Testis (tissue), 2 donors: ENCODE measurements around the gene IPMK.

Source experiments
- CTCF ChIP-seq, 3 experiments: fragments of 450-650 bp in 2 of 3; fragments of 200-600 bp in 1 of 3; sonication (generic) in 1 of 3; IDR thresholded peaks; one replicate each; pipeline ENCODE4 v1.5.1; 2016 to 2019; ENCODE audit warnings: antibody characterized with exemption in 3 of 3, mild to moderate bottlenecking in 2 of 3, moderate library complexity in 1 of 3
- POLR2A ChIP-seq: fragments of 450-650 bp; IDR thresholded peaks from one replicate; pipeline ENCODE4 v1.6.1; 2017; ENCODE audit warnings: antibody characterized with exemption, mild to moderate bottlenecking, moderate library complexity

- TF ChIP-seq CTCF (IDR thresholded peaks at IDR 0.05), result no peak
- no peak for TF ChIP-seq POLR2A
These were observed 12.8 kb upstream of the IPMK start for GRCh38 chr10:58280477-58280876.
